HCT116 (cell line): ENCODE measurements around the gene TMEM271.

Experiments used
- CTCF ChIP-seq, 3 experiments: fragments of 200-600 bp in 1 of 3; sonication (generic) in 1 of 3; IDR thresholded peaks in 2 of 3; conservative IDR thresholded peaks in 1 of 3; 2 replicates each; pipeline ENCODE4 v1.5.1; 2012 to 2017; ENCODE audit warnings: low read depth in 2 of 3, low read length in 2 of 3, antibody characterized with exemption in 1 of 3, borderline replicate concordance in 1 of 3, control low read depth in 1 of 3, mild to moderate bottlenecking in 1 of 3, mixed read lengths in 1 of 3, mixed run types in 1 of 3, moderate library complexity in 1 of 3; ENCODE audit not compliant: insufficient read depth in 1 of 3
- EZH2 ChIP-seq: fragments of 200-600 bp; sonication (generic); IDR thresholded peaks from 2 replicates; pipeline ENCODE4 v1.6.1; 2017; ENCODE audit warnings: antibody characterized with exemption, mixed run types
- MAX ChIP-seq: IDR thresholded peaks from 2 replicates; pipeline ENCODE4 v1.6.1; 2012
- POLR2AphosphoS5 ChIP-seq: IDR thresholded peaks from 2 replicates; pipeline ENCODE4 v1.6.1; 2011; ENCODE audit warnings: mild to moderate bottlenecking, low read depth, low read length, moderate library complexity

- TF ChIP-seq EZH2 (no peak), CTCF (IDR thresholded peaks at IDR 0.05 in 2 of 3, conservative IDR thresholded peaks at IDR 0.05 in 1 of 3; ENCODE audit: borderline replicate concordance in 1 of 3, insufficient read depth in 1 of 3, low read depth in 2 of 3, low read length in 2 of 3) (no peak), MAX (no peak), POLR2AphosphoS5 (no peak)
These were observed 24.9 kb upstream of the TMEM271 start for GRCh38 chr4:600850-601515.
